Measurements from ENCODE around the gene SP100. TPM values are rescaled to one million over a fixed set of nuclear protein-coding genes. Genes with fewer than 3 reads are reported as not detected.

SP100 gene
- 100 to 1,000 TPM; 132 to 161 (median 144) TPM for total RNA-seq

GRCh38 chr2:230416061-230416721 is at the start of gene SP100:
Gene SP100 (plus strand): TSS chr2:230416201. CDS start chr2:230416297, 96 bp downstream.
- no peak for TF ChIP-seq CTCF (IDR thresholded peaks at IDR 0.05; ENCODE audit: low read depth)

- TF ChIP-seq CTCF (IDR thresholded peaks at IDR 0.05; ENCODE audit: low read depth), result no peak
These were observed 33.9 kb upstream of the SP100 start for GRCh38 chr2:230382108-230382507.

GRCh38 chr2:230383453-230383852 is 32.5 kb upstream of the SP100 start:
- TF ChIP-seq CTCF (IDR thresholded peaks at IDR 0.05; ENCODE audit: low read depth), result no peak

- TF ChIP-seq CTCF (IDR thresholded peaks at IDR 0.05; ENCODE audit: low read depth), result no peak
These were observed 31.0 kb upstream of the SP100 start for GRCh38 chr2:230384986-230385385.

GRCh38 chr2:230394301-230394700 is 21.7 kb upstream of the SP100 start:
- TF ChIP-seq CTCF (IDR thresholded peaks at IDR 0.05; ENCODE audit: low read depth), result no peak

GRCh38 chr2:230400041-230400440 is 16.0 kb upstream of the SP100 start:
- TF ChIP-seq CTCF (IDR thresholded peaks at IDR 0.05; ENCODE audit: low read depth), result no peak

GRCh38 chr2:230400454-230400853 is 15.5 kb upstream of the SP100 start:
- TF ChIP-seq CTCF (IDR thresholded peaks at IDR 0.05; ENCODE audit: low read depth), result no peak

Measured in subcutaneous adipose tissue (tissue), 4 donors.